ENCODE measurements around the gene RPL32.

- TF ChIP-seq MTA2 (IDR thresholded peaks at IDR 0.05; ENCODE audit: low read depth) = no peak
- no peak for TF ChIP-seq CEBPB (tag; IDR thresholded peaks at IDR 0.05)
- TF ChIP-seq CBX5 (IDR thresholded peaks at IDR 0.05; ENCODE audit: borderline replicate concordance, low read depth) = no peak
- no peak for TF ChIP-seq ASH1L (IDR thresholded peaks at IDR 0.05; ENCODE audit: borderline replicate concordance, low read depth, partially characterized antibody)
- no peak for TF ChIP-seq MEF2A (IDR thresholded peaks at IDR 0.05; ENCODE audit: control insufficient read depth, low read depth, low read length)
- no peak for TF ChIP-seq CHD2 (IDR thresholded peaks at IDR 0.05; ENCODE audit: low read depth, low read length)
- TF ChIP-seq POLR3A (IDR thresholded peaks at IDR 0.05; ENCODE audit: borderline replicate concordance, extremely low read depth, insufficient read depth, insufficient read length) = no peak
- TF ChIP-seq, protein P1, sequence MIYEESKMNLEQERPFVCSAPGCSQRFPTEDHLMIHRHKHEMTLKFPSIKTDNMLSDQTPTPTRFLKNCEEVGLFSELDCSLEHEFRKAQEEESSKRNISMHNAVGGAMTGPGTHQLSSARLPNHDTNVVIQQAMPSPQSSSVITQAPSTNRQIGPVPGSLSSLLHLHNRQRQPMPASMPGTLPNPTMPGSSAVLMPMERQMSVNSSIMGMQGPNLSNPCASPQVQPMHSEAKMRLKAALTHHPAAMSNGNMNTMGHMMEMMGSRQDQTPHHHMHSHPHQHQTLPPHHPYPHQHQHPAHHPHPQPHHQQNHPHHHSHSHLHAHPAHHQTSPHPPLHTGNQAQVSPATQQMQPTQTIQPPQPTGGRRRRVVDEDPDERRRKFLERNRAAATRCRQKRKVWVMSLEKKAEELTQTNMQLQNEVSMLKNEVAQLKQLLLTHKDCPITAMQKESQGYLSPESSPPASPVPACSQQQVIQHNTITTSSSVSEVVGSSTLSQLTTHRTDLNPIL (CRISPR knock-in tag; IDR thresholded peaks at IDR 0.05) = no peak
Observed at GRCh38 chr3:12825156-12825555, 16.2 kb downstream of the RPL32 start.
